Measurements from ENCODE around the gene SUCLG2.

DNA sequence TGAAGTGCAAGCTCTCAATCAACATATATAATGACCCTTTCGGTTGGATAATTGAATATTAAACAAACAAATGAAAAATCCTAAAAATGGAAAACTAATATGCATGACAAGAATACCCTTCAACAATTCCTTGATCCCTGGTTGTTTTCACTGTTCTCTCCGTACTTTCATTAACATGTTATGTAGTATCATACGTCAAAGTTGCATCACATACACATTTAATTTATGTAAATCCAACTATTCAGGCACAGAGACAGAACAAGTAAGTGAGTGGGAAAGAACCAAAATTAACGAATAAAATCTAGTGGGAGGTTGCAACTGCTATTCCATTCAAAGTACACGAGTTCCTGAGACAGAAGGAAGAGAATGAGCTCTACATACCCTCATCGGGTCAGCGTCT, 176.0 kb downstream of the SUCLG2 start:
- TF ChIP-seq TCF3 (IDR thresholded peaks at IDR 0.05; ENCODE audit: borderline replicate concordance, insufficient read depth, low read depth, low read length), result no peak
- TF ChIP-seq TAF1 (IDR thresholded peaks at IDR 0.05; ENCODE audit: borderline replicate concordance, low read depth, low read length), result no peak
- TF ChIP-seq CHD4 (IDR thresholded peaks at IDR 0.05), result no peak
- TF ChIP-seq NR2C2 (IDR thresholded peaks at IDR 0.05; ENCODE audit: borderline replicate concordance, control insufficient read depth, insufficient read length, low read depth), result no peak
- TF ChIP-seq EGR1 (IDR thresholded peaks at IDR 0.05; ENCODE audit: borderline replicate concordance in 1 of 2, low read depth in 2 of 2, low read length in 2 of 2), result no peak
- TF ChIP-seq, protein P1, sequence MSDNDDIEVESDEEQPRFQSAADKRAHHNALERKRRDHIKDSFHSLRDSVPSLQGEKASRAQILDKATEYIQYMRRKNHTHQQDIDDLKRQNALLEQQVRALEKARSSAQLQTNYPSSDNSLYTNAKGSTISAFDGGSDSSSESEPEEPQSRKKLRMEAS (IDR thresholded peaks at IDR 0.05; ENCODE audit: low read depth, low read length), result no peak
- TF ChIP-seq POLR2A (IDR thresholded peaks at IDR 0.05; ENCODE audit: low read depth, low read length), result no peak
- TF ChIP-seq CBFB (IDR thresholded peaks at IDR 0.05; ENCODE audit: low read depth), result no peak
- TF ChIP-seq, protein P2, sequence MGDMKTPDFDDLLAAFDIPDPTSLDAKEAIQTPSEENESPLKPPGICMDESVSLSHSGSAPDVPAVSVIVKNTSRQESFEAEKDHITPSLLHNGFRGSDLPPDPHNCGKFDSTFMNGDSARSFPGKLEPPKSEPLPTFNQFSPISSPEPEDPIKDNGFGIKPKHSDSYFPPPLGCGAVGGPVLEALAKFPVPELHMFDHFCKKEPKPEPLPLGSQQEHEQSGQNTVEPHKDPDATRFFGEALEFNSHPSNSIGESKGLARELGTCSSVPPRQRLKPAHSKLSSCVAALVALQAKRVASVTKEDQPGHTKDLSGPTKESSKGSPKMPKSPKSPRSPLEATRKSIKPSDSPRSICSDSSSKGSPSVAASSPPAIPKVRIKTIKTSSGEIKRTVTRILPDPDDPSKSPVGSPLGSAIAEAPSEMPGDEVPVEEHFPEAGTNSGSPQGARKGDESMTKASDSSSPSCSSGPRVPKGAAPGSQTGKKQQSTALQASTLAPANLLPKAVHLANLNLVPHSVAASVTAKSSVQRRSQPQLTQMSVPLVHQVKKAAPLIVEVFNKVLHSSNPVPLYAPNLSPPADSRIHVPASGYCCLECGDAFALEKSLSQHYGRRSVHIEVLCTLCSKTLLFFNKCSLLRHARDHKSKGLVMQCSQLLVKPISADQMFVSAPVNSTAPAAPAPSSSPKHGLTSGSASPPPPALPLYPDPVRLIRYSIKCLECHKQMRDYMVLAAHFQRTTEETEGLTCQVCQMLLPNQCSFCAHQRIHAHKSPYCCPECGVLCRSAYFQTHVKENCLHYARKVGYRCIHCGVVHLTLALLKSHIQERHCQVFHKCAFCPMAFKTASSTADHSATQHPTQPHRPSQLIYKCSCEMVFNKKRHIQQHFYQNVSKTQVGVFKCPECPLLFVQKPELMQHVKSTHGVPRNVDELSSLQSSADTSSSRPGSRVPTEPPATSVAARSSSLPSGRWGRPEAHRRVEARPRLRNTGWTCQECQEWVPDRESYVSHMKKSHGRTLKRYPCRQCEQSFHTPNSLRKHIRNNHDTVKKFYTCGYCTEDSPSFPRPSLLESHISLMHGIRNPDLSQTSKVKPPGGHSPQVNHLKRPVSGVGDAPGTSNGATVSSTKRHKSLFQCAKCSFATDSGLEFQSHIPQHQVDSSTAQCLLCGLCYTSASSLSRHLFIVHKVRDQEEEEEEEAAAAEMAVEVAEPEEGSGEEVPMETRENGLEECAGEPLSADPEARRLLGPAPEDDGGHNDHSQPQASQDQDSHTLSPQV (IDR thresholded peaks at IDR 0.05), result no peak
